HCT116 (cell line): ENCODE measurements around the gene FXYD1. TPM values are rescaled to one million over a fixed set of nuclear protein-coding genes. Genes with fewer than 3 reads are reported as not detected.

Experiments used
- ATAC-seq: fragments of 200-7000 bp; cut with Tn5 transposase; 2 replicates; pipeline ENCODE4 v1.9.1; 2020; ENCODE audit warnings: mild to moderate bottlenecking, moderate library complexity
- BruUV-seq: library from RNA; stranded (reverse); fragments of 400-500 nt; replicated peaks from 2 replicates; lab custom pipeline; 2021; lab: Mats Ljungman, UMichigan
- CTCF ChIA-PET: fragments of 300-600 bp; sonication (Branson Sonifier 250); formaldehyde crosslinking; loops from one replicate; lab custom pipeline; 2021; ENCODE audit warnings: antibody characterized with exemption; lab: Charles Lee
- POLR2A ChIA-PET: fragments of 300-600, 350-600 bp; sonication (Branson Sonifier 250); formaldehyde crosslinking; loops from one replicate; lab custom pipeline; 2021; ENCODE audit warnings: antibody characterized with exemption; lab: Charles Lee
- RAD21 ChIA-PET, 2 experiments: fragments of 300-600 bp; sonication (Branson Sonifier 250); formaldehyde crosslinking; loops; one replicate each; lab custom pipeline; 2023; ENCODE audit warnings: low total read pairs in 2 of 2; ENCODE audit not compliant: uncharacterized antibody in 2 of 2, unreplicated experiment in 2 of 2, low non-redundant PET in 1 of 2; lab: Charles Lee
- DNase-seq: peaks from one replicate; pipeline ENCODE4 v3.0.0-alpha.2; 2010; ENCODE audit warnings: low read depth, low spot score
- H2AFZ ChIP-seq: fragments of 200-600 bp; shearing (Covaris generic), sonication (generic); 2 replicates; pipeline ENCODE4 v1.6.1; 2017; ENCODE audit warnings: low read depth, mixed run types, mixed read lengths, antibody characterized with exemption, low read length; ENCODE audit not compliant: poor library complexity, severe bottlenecking
- H3K27ac ChIP-seq: 2 replicates; pipeline ENCODE4 v1.5.1; 2012; ENCODE audit warnings: low read depth, low read length
- H3K27me3 ChIP-seq: fragments of 200-600 bp; sonication (generic); 2 replicates; pipeline ENCODE4 v1.6.1; 2016; ENCODE audit warnings: mixed run types, low read length, mixed read lengths; ENCODE audit not compliant: insufficient read depth
- H3K36me3 ChIP-seq, 2 experiments: fragments of 200-500 bp in 1 of 2; fragments of 200-600 bp in 1 of 2; sonication (Bioruptor generic) in 1 of 2; sonication (generic) in 1 of 2; 2 replicates each; pipeline versions ENCODE4 v1.5.1 to v1.6.1; 2014 to 2016; ENCODE audit warnings: low read length in 2 of 2, inconsistent platforms in 1 of 2, mixed read lengths in 1 of 2, mixed run types in 1 of 2; ENCODE audit not compliant: insufficient read depth in 2 of 2, control insufficient read depth in 1 of 2
- H3K4me1 ChIP-seq, 2 experiments: fragments of 200-600 bp in 1 of 2; sonication (generic) in 1 of 2; 2 replicates each; pipeline versions ENCODE4 v1.5.1 to v1.6.1; 2012 to 2017; ENCODE audit warnings: low read length in 2 of 2, inconsistent platforms in 1 of 2, mild to moderate bottlenecking in 1 of 2, mixed read lengths in 1 of 2, mixed run types in 1 of 2, moderate library complexity in 1 of 2; ENCODE audit not compliant: insufficient read depth in 2 of 2, control insufficient read depth in 1 of 2
- H3K4me2 ChIP-seq: fragments of 200-600 bp; sonication (generic); 2 replicates; pipeline ENCODE4 v1.6.1; 2017; ENCODE audit warnings: mixed run types, low read length, mixed read lengths
- H3K4me3 ChIP-seq, 2 experiments: fragments of 200-600 bp in 1 of 2; sonication (generic) in 1 of 2; replicated peaks in 1 of 2; 2 replicates each; pipeline ENCODE4 v1.5.1; 2011 to 2016; ENCODE audit warnings: low read length in 2 of 2, control low read depth in 1 of 2, low read depth in 1 of 2, mild to moderate bottlenecking in 1 of 2, mixed read lengths in 1 of 2, mixed run types in 1 of 2
- H3K79me2 ChIP-seq: fragments of 200-600 bp; sonication (generic); 2 replicates; pipeline ENCODE4 v1.6.1; 2017; ENCODE audit warnings: mild to moderate bottlenecking, mixed run types, low read length, moderate library complexity, mixed read lengths; ENCODE audit not compliant: insufficient read depth
- H3K9ac ChIP-seq: fragments of 200-600 bp; sonication (generic); 2 replicates; pipeline ENCODE4 v1.6.1; 2016; ENCODE audit warnings: low read length, mixed read lengths
- H3K9me2 ChIP-seq: fragments of 200-600 bp; sonication (generic), shearing (Covaris generic); 2 replicates; pipeline ENCODE4 v1.6.1; 2017; ENCODE audit warnings: mixed run types, mild to moderate bottlenecking, moderate library complexity; ENCODE audit not compliant: insufficient read depth
- H3K9me3 ChIP-seq, 2 experiments: fragments of 200-500 bp in 1 of 2; fragments of 200-600 bp in 1 of 2; sonication (Bioruptor generic) in 1 of 2; sonication (generic) in 1 of 2; 2 replicates each; pipeline ENCODE4 v1.6.1; 2014 to 2017; ENCODE audit warnings: low read length in 2 of 2, mixed read lengths in 2 of 2, inconsistent platforms in 1 of 2, low read depth in 1 of 2, mild to moderate bottlenecking in 1 of 2, mixed run types in 1 of 2, moderate library complexity in 1 of 2; ENCODE audit not compliant: control insufficient read depth in 1 of 2, insufficient read depth in 1 of 2
- H4K20me1 ChIP-seq: fragments of 200-600 bp; sonication (generic), shearing (Covaris generic); 2 replicates; pipeline ENCODE4 v1.6.1; 2017; ENCODE audit warnings: mixed run types, mild to moderate bottlenecking, moderate library complexity; ENCODE audit not compliant: insufficient read depth
- CTCF ChIP-seq, 3 experiments: fragments of 200-600 bp in 1 of 3; sonication (generic) in 1 of 3; IDR thresholded peaks in 2 of 3; conservative IDR thresholded peaks in 1 of 3; 2 replicates each; pipeline ENCODE4 v1.5.1; 2012 to 2017; ENCODE audit warnings: low read depth in 2 of 3, low read length in 2 of 3, antibody characterized with exemption in 1 of 3, borderline replicate concordance in 1 of 3, control low read depth in 1 of 3, mild to moderate bottlenecking in 1 of 3, mixed read lengths in 1 of 3, mixed run types in 1 of 3, moderate library complexity in 1 of 3; ENCODE audit not compliant: insufficient read depth in 1 of 3
- ELF1 ChIP-seq: IDR thresholded peaks from 2 replicates; pipeline ENCODE4 v1.6.1; 2012; ENCODE audit warnings: low read depth, borderline replicate concordance
- EZH2phosphoT487 ChIP-seq: fragments of 200-600 bp; IDR thresholded peaks from 2 replicates; pipeline ENCODE4 v1.6.1; 2018; ENCODE audit warnings: antibody characterized with exemption, borderline replicate concordance
- FOSL1 ChIP-seq: IDR thresholded peaks from 2 replicates; pipeline ENCODE4 v1.6.1; 2012; ENCODE audit warnings: low read depth
- JUND ChIP-seq: IDR thresholded peaks from 2 replicates; pipeline ENCODE4 v1.6.1; 2012
- SIN3A ChIP-seq: IDR thresholded peaks from 2 replicates; pipeline ENCODE4 v1.6.1; 2012; ENCODE audit warnings: low read depth
- YY1 ChIP-seq: IDR thresholded peaks from 2 replicates; pipeline ENCODE4 v1.6.1; 2011; ENCODE audit warnings: low read length, low read depth, moderate library complexity, mild to moderate bottlenecking; ENCODE audit not compliant: insufficient replicate concordance; ENCODE audit errors: extremely low read depth
- ZFX ChIP-seq: fragments of 450-650 bp; IDR thresholded peaks from 2 replicates; pipeline ENCODE4 v1.6.1; 2017
- ZNF274 ChIP-seq: fragments of 200-500 bp; sonication (Bioruptor generic); IDR thresholded peaks from 2 replicates; pipeline ENCODE4 v1.6.1; 2014; ENCODE audit warnings: mild to moderate bottlenecking, low read depth, low read length, inconsistent platforms
- intact Hi-C: fragments of 100-400 bp; cut with micrococcal nuclease; formaldehyde crosslinking; loops from 2 replicates; pipeline ENCODE4 v1.10.0; 2022
- total RNA-seq: library from RNA; stranded (reverse); gene quantifications from one replicate; pipeline ENCODE4 v1.2.1, GENCODE V29; 2021; ENCODE audit not compliant: unreplicated experiment

FXYD1 gene
- total RNA-seq, 1 experiment from 2014 or later, result 7.8 TPM

- no peak overlapping the region for H3K27ac ChIP-seq
- H3K79me2 ChIP-seq, result no peaks in the 10 kb centered on the region
- ATAC-seq, result no peak
- no peaks in the 10 kb centered on the region for H3K27me3 ChIP-seq
- H3K4me2 ChIP-seq, result no peak overlapping the region
- no peak overlapping the region for H3K9ac ChIP-seq
- TF ChIP-seq SIN3A (no peak), JUND (no peak), ZFX (no peak), EZH2phosphoT487 (no peak), ZNF274 (no peak), FOSL1 (no peak), CTCF (IDR thresholded peaks at IDR 0.05 in 2 of 3, conservative IDR thresholded peaks at IDR 0.05 in 1 of 3; ENCODE audit: borderline replicate concordance in 1 of 3, insufficient read depth in 1 of 3, low read depth in 2 of 3, low read length in 2 of 3) (no peak), YY1 (no peak), ELF1 (no peak)
- TF ChIP-seq, all 23 proteins: peak for 0
- ChIA-PET RAD21 (no interaction called here), POLR2A (no interaction called here), CTCF (no interaction called here)
- intact Hi-C loops, result no loop called here
- Histone ChIP-seq H2AFZ (no peak overlapping the region), H3K36me3 (no peaks in the 10 kb centered on the region), H4K20me1 (no peaks in the 10 kb centered on the region), H3K9me3 (no peaks in the 10 kb centered on the region), H3K4me3 (no peak overlapping the region), H3K4me1 (peaks cover 18 to 42% of the 10 kb centered on the region in 2 experiments), H3K9me2 (no peaks in the 10 kb centered on the region)
- no peak for DNase-seq
- no TSS peak for BruUV-seq
These were observed 20.8 kb upstream of the FXYD1 start for GRCh38 chr19:35117799-35118198.
